Measurements from ENCODE around the gene TXNRD1.
"Not testable (repeated sequence)": the region's sequence is repeated elsewhere in the genome, so short reads cannot be mapped to it uniquely, and the experiment has no call there.

Gene TXNRD1

GRCh38 chr12:104172570-104172947 is 43.0 kb upstream of the TXNRD1 start:
- H3K9me2 ChIP-seq (replicated peaks; ENCODE audit: control insufficient read depth, low read length): no peaks in the 10 kb centered on the region
- H3K4me1 ChIP-seq (ENCODE audit: control insufficient read depth, low read length): no peaks in the 10 kb centered on the region
- no peak overlapping the region for H3K4me3 ChIP-seq (ENCODE audit: low read length)
- no peak for TF ChIP-seq EZH2phosphoT487 (IDR thresholded peaks at IDR 0.05; ENCODE audit: borderline replicate concordance, low read length)
- no peak for TF ChIP-seq CTCF (IDR thresholded peaks at IDR 0.05; ENCODE audit: low read depth, low read length, poor library complexity, severe bottlenecking)
- H3K79me2 ChIP-seq (ENCODE audit: control insufficient read depth, low read length): no peaks in the 10 kb centered on the region
- H3K36me3 ChIP-seq (ENCODE audit: control insufficient read depth, low read length): no peaks in the 10 kb centered on the region
- no peaks in the 10 kb centered on the region for H4K20me1 ChIP-seq (ENCODE audit: control insufficient read depth, insufficient read depth, low read depth, low read length)
- H3K27me3 ChIP-seq (ENCODE audit: control insufficient read depth, low read length): peaks cover 7% of the 10 kb centered on the region
- H3K4me2 ChIP-seq (ENCODE audit: low read length): no peak overlapping the region
- H3K9me3 ChIP-seq (ENCODE audit: control insufficient read depth, insufficient read depth, low read length): no peaks in the 10 kb centered on the region
- H3K27ac ChIP-seq (ENCODE audit: low read depth, low read length): no peak overlapping the region
- no peaks in the 10 kb centered on the region for H3F3A ChIP-seq (ENCODE audit: control insufficient read depth, insufficient read depth)

GRCh38 chr12:104173804-104174203 is 41.8 kb upstream of the TXNRD1 start:
- not testable (repeated sequence) for H3K36me3 ChIP-seq (ENCODE audit: control insufficient read depth, low read length); H3K9me3 ChIP-seq (ENCODE audit: control insufficient read depth, insufficient read depth, low read length); H3K4me2 ChIP-seq (ENCODE audit: low read length); H3K9me2 ChIP-seq (replicated peaks; ENCODE audit: control insufficient read depth, low read length); H3K4me1 ChIP-seq (ENCODE audit: control insufficient read depth, low read length); H3K27me3 ChIP-seq (ENCODE audit: control insufficient read depth, low read length); H3K79me2 ChIP-seq (ENCODE audit: control insufficient read depth, low read length); H3F3A ChIP-seq (ENCODE audit: control insufficient read depth, insufficient read depth); H3K27ac ChIP-seq (ENCODE audit: low read depth, low read length); H4K20me1 ChIP-seq (ENCODE audit: control insufficient read depth, insufficient read depth, low read depth, low read length); H3K4me3 ChIP-seq (ENCODE audit: low read length)

- no peaks in the 10 kb centered on the region for H3K9me3 ChIP-seq (ENCODE audit: control insufficient read depth, insufficient read depth, low read length)
- H3K36me3 ChIP-seq (ENCODE audit: control insufficient read depth, low read length): no peaks in the 10 kb centered on the region
- H3F3A ChIP-seq (ENCODE audit: control insufficient read depth, insufficient read depth): no peaks in the 10 kb centered on the region
- no peaks in the 10 kb centered on the region for H3K9me2 ChIP-seq (replicated peaks; ENCODE audit: control insufficient read depth, low read length)
- no peak overlapping the region for H3K27ac ChIP-seq (ENCODE audit: low read depth, low read length)
- H3K27me3 ChIP-seq (ENCODE audit: control insufficient read depth, low read length): no peaks in the 10 kb centered on the region
- H3K79me2 ChIP-seq (ENCODE audit: control insufficient read depth, low read length): no peaks in the 10 kb centered on the region
- TF ChIP-seq EZH2phosphoT487 (IDR thresholded peaks at IDR 0.05; ENCODE audit: borderline replicate concordance, low read length) (no peak), CTCF (IDR thresholded peaks at IDR 0.05; ENCODE audit: low read depth, low read length, poor library complexity, severe bottlenecking) (no peak)
- H3K4me3 ChIP-seq (ENCODE audit: low read length): no peak overlapping the region
- H3K4me2 ChIP-seq (ENCODE audit: low read length): no peak overlapping the region
- no peaks in the 10 kb centered on the region for H3K4me1 ChIP-seq (ENCODE audit: control insufficient read depth, low read length)
- H4K20me1 ChIP-seq (ENCODE audit: control insufficient read depth, insufficient read depth, low read depth, low read length): no peaks in the 10 kb centered on the region
Measured at GRCh38 chr12:104175726-104176247, 39.8 kb upstream of the TXNRD1 start.

GRCh38 chr12:104177336-104177662 is 38.3 kb upstream of the TXNRD1 start:
- no peaks in the 10 kb centered on the region for H3K27me3 ChIP-seq (ENCODE audit: control insufficient read depth, low read length)
- H3K4me1 ChIP-seq (ENCODE audit: control insufficient read depth, low read length): no peaks in the 10 kb centered on the region
- H3K9me3 ChIP-seq (ENCODE audit: control insufficient read depth, insufficient read depth, low read length): no peaks in the 10 kb centered on the region
- H3K27ac ChIP-seq (ENCODE audit: low read depth, low read length): no peak overlapping the region
- no peaks in the 10 kb centered on the region for H3K79me2 ChIP-seq (ENCODE audit: control insufficient read depth, low read length)
- no peaks in the 10 kb centered on the region for H3K9me2 ChIP-seq (replicated peaks; ENCODE audit: control insufficient read depth, low read length)
- H3F3A ChIP-seq (ENCODE audit: control insufficient read depth, insufficient read depth): no peaks in the 10 kb centered on the region
- H3K36me3 ChIP-seq (ENCODE audit: control insufficient read depth, low read length): no peaks in the 10 kb centered on the region
- TF ChIP-seq EZH2phosphoT487 (IDR thresholded peaks at IDR 0.05; ENCODE audit: borderline replicate concordance, low read length): no peak
- TF ChIP-seq CTCF (IDR thresholded peaks at IDR 0.05; ENCODE audit: low read depth, low read length, poor library complexity, severe bottlenecking): no peak
- H3K4me3 ChIP-seq (ENCODE audit: low read length): no peak overlapping the region
- H4K20me1 ChIP-seq (ENCODE audit: control insufficient read depth, insufficient read depth, low read depth, low read length): no peaks in the 10 kb centered on the region
- H3K4me2 ChIP-seq (ENCODE audit: low read length): no peak overlapping the region

All from DOHH2 (cell line).